Karpas-422 (cell line): ENCODE data around the gene TROAP. TPM values are rescaled to one million over a fixed set of nuclear protein-coding genes. Genes with fewer than 3 reads are reported as not detected.
"Not testable (repeated sequence)": the region's sequence is repeated elsewhere in the genome, so short reads cannot be mapped to it uniquely, and the experiment has no call there.

Experiments used
- DNase-seq: peaks from one replicate; pipeline ENCODE4 v3.0.0-alpha.2; 2015
- H2AFZ ChIP-seq: fragments of 200-600 bp; sonication (generic); 2 replicates; pipeline ENCODE4 v1.6.1; 2014; ENCODE audit warnings: antibody characterized with exemption, low read length, mixed read lengths
- H3K27ac ChIP-seq: fragments of 200-600 bp; sonication (generic); 2 replicates; pipeline ENCODE4 v1.5.1; 2014; ENCODE audit warnings: mild to moderate bottlenecking, low read length, moderate library complexity
- H3K27me3 ChIP-seq: fragments of 200-600 bp; sonication (generic); 2 replicates; pipeline ENCODE4 v1.6.1; 2014; ENCODE audit warnings: low read length, mixed read lengths
- H3K36me3 ChIP-seq: fragments of 200-600 bp; sonication (generic); 2 replicates; pipeline ENCODE4 v1.6.1; 2014; ENCODE audit warnings: low read length, mixed read lengths; ENCODE audit not compliant: insufficient read depth
- H3K4me1 ChIP-seq: fragments of 200-600 bp; sonication (generic); 2 replicates; pipeline ENCODE4 v1.6.1; 2014; ENCODE audit warnings: mild to moderate bottlenecking, low read length, mixed read lengths
- H3K4me2 ChIP-seq: fragments of 200-600 bp; sonication (generic); 2 replicates; pipeline ENCODE4 v1.6.1; 2014; ENCODE audit warnings: low read length, low read depth, mild to moderate bottlenecking; ENCODE audit not compliant: poor library complexity, severe bottlenecking
- H3K4me3 ChIP-seq: fragments of 200-600 bp; sonication (generic); 2 replicates; pipeline ENCODE4 v1.5.1; 2014; ENCODE audit warnings: mild to moderate bottlenecking, antibody characterized with exemption, low read length, mixed read lengths
- H3K79me2 ChIP-seq: fragments of 200-600 bp; sonication (generic); 2 replicates; pipeline ENCODE4 v1.6.1; 2014; ENCODE audit warnings: mild to moderate bottlenecking, low read length, mixed read lengths
- H3K9ac ChIP-seq: fragments of 200-600 bp; sonication (generic); 2 replicates; pipeline ENCODE4 v1.6.0; 2014; ENCODE audit warnings: low read length
- H3K9me2 ChIP-seq: fragments of 200-600 bp; sonication (generic), shearing (Covaris generic); replicated peaks from 2 replicates; pipeline ENCODE4 v1.6.0; 2014; ENCODE audit warnings: mild to moderate bottlenecking, low read length, moderate library complexity; ENCODE audit not compliant: insufficient read depth
- H3K9me3 ChIP-seq: fragments of 300-700, 200-600 bp; sonication (generic); 2 replicates; pipeline ENCODE4 v1.6.1; 2014; ENCODE audit warnings: low read length, mixed read lengths
- H4K20me1 ChIP-seq: fragments of 200-600 bp; sonication (generic); 2 replicates; pipeline ENCODE4 v1.6.1; 2014; ENCODE audit warnings: mild to moderate bottlenecking, antibody characterized with exemption, low read length, low read depth; ENCODE audit not compliant: insufficient read depth
- total RNA-seq: library from RNA; depleted of rRNA; stranded (reverse); fragments of >200 nt; shearing (Covaris generic); gene quantifications from 2 replicates; pipeline ENCODE4 v1.2.3, GENCODE V29; 2014; ENCODE audit warnings: low replicate concordance

Gene TROAP
- total RNA-seq, 1 experiment from 2014 or later, result 20.2 TPM

DNA sequence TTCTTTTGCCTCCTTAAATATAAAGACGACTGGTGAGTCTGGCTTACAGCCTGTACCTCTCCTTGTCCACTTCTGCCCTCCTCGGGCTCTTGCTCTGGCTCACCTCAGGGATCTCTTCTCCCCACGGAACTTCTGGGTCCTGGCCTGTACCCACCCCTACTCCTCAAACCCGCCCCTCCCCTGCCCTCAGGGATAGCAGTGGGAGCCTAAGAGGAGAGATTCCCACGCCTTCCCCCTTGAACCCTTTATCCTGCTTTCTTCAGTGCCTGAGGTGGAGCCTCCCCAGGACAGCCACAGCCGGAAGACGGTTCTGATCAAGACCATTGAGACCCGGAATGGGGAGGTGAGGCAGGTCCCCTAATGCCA lies 25.4 kb upstream of the TROAP start:
- no peaks in the 10 kb centered on the region for H3K27me3 ChIP-seq
- no peaks in the 10 kb centered on the region for H3K9me3 ChIP-seq
- H3K4me3 ChIP-seq, result peak overlapping the region; percentile 31; the same call in 1 of the 2 replicates
- H2AFZ ChIP-seq, result no peak overlapping the region
- no peak overlapping the region for H3K27ac ChIP-seq
- H4K20me1 ChIP-seq, result no peaks in the 10 kb centered on the region
- no peak overlapping the region for H3K9ac ChIP-seq
- H3K4me2 ChIP-seq, result peak overlapping the region; percentile 51
- H3K9me2 ChIP-seq, result no peaks in the 10 kb centered on the region
- no peaks in the 10 kb centered on the region for H3K79me2 ChIP-seq
- H3K36me3 ChIP-seq, result no peaks in the 10 kb centered on the region
- DNase-seq, result no peak
- H3K4me1 ChIP-seq, result peaks cover 16% of the 10 kb centered on the region

DNA sequence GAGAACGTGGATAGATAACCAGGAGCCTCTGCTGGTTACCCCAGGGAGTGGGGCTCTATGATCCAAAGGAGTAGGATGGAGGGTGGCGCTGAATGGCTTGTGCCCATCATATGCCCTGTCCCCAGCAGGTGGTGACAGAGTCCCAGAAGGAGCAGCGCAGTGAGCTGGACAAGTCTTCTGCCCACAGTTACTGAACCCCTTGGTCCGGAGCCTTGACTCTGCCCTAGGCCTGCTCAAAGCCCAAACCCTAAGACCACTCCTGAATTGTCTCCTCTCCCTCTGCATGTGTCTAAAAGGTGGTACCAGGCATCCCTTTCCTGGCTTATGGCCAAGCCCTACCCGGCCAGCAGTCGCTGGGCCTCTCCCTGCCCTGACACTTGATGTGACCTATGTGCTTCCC lies 24.9 kb upstream of the TROAP start:
- Histone ChIP-seq H3K79me2 (no peaks in the 10 kb centered on the region), H3K9me2 (no peaks in the 10 kb centered on the region), H3K4me1 (peaks cover 16% of the 10 kb centered on the region), H4K20me1 (no peaks in the 10 kb centered on the region), H2AFZ (no peak overlapping the region), H3K36me3 (no peaks in the 10 kb centered on the region), H3K27me3 (no peaks in the 10 kb centered on the region), H3K9ac (no peak overlapping the region), H3K4me2 (peak overlapping the region; percentile 51), H3K9me3 (no peaks in the 10 kb centered on the region), H3K4me3 (no peak overlapping the region), H3K27ac (no peak overlapping the region)
- DNase-seq, result no peak

DNA sequence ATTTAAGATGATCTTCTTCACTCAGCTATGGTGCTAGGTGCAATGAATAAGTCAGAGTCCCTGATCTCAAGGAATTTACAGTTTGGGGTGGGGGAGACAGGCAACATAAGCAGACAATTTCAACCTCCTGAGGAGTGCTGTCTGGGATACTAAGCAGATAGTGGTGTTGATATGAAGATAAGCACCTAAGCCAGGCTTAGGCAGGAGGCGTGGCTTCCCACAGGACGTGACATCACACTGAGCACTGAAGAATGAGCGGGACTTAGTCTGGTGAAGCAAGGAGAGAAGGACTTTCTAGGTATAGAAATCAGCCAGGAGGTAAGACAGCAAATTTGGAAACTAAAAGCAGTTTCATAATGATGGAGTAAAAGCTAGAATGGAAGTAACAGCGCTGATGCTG lies 21.3 kb upstream of the TROAP start:
- Histone ChIP-seq H3K4me2 (no peak overlapping the region), H3K27me3 (no peaks in the 10 kb centered on the region), H4K20me1 (no peaks in the 10 kb centered on the region), H3K79me2 (no peaks in the 10 kb centered on the region), H3K9ac (no peak overlapping the region), H3K36me3 (no peaks in the 10 kb centered on the region), H3K4me1 (peaks cover 14% of the 10 kb centered on the region), H3K9me2 (no peaks in the 10 kb centered on the region), H3K27ac (no peak overlapping the region), H2AFZ (peak overlapping the region; percentile 91; the same call in 1 of the 2 replicates), H3K4me3 (no peak overlapping the region), H3K9me3 (no peaks in the 10 kb centered on the region)
- peak; percentile 66 for DNase-seq

DNA sequence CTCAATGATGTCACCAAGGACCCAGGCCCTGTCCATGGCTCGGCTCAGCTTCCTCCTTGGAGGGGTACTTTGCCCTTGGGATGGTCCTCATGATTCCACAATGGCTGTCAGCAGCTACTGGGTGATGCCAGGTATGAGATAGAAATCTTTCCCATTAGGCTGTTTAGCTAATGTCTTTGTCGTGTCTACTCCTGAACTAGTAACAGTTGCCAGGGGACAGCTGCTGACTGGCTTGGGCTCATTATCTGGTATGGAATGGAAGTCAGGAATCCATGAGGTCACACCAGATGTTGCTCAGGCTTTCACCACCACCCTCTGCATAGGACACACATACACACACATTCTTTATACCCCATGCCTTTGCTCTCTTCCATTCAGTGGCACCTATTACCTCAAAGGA lies 18.9 kb upstream of the TROAP start:
- H3K4me2 ChIP-seq, result no peak overlapping the region
- H3K27ac ChIP-seq, result no peak overlapping the region
- H3K9me2 ChIP-seq, result no peaks in the 10 kb centered on the region
- H3K4me3 ChIP-seq, result no peak overlapping the region
- H3K36me3 ChIP-seq, result no peaks in the 10 kb centered on the region
- no peaks in the 10 kb centered on the region for H3K9me3 ChIP-seq
- H3K79me2 ChIP-seq, result no peaks in the 10 kb centered on the region
- H2AFZ ChIP-seq, result no peak overlapping the region; the same call in 1 of the 2 replicates
- peaks cover 4% of the 10 kb centered on the region; the same call in 1 of the 2 replicates for H3K4me1 ChIP-seq
- H4K20me1 ChIP-seq, result no peaks in the 10 kb centered on the region
- DNase-seq, result no peak
- H3K27me3 ChIP-seq, result no peaks in the 10 kb centered on the region
- no peak overlapping the region for H3K9ac ChIP-seq

DNA sequence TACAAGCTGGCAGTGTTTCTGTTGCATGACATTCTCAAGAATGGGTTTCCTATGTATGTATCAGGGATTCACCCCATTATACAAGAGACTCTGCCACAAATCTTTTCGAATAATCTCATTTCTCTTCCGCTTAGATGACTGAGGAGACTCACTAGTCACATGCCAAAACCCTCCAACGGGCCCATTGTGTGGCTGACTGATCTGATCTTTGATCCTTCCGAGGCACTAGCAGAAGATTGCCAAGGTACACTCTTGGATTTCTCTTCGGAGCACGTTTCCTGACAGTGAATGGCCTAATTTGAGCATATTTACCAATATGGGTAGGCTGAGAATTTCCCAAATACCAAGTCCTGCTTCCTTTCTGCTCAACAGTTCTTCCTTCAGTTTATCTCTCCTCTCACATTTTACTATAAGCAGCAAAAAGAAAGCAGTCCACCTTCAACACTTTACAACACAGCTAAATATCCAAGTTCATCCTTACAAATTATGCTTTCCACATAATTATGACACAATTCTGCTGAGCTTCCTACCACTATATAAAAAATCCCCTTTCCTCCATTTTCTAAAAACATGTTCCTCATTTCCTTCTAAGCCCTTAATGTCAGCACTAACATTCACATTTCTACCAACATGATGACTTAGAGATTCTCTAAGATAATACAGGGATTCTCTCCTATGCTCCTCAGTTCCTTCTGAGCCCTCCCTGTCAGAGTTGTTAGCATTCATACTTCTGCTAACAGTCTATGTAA lies 17.1 kb upstream of the TROAP start:
- Histone ChIP-seq H3K9ac (no peak overlapping the region), H3K9me2 (no peaks in the 10 kb centered on the region), H3K36me3 (no peaks in the 10 kb centered on the region), H4K20me1 (no peaks in the 10 kb centered on the region), H3K4me1 (peaks cover 4% of the 10 kb centered on the region; the same call in 1 of the 2 replicates), H3K27ac (no peak overlapping the region), H3K9me3 (no peaks in the 10 kb centered on the region), H3K27me3 (no peaks in the 10 kb centered on the region), H3K79me2 (no peaks in the 10 kb centered on the region), H3K4me2 (no peak overlapping the region), H3K4me3 (no peak overlapping the region), H2AFZ (peak overlapping the region; percentile 26; the same call in 1 of the 2 replicates)
- no peak for DNase-seq

DNA sequence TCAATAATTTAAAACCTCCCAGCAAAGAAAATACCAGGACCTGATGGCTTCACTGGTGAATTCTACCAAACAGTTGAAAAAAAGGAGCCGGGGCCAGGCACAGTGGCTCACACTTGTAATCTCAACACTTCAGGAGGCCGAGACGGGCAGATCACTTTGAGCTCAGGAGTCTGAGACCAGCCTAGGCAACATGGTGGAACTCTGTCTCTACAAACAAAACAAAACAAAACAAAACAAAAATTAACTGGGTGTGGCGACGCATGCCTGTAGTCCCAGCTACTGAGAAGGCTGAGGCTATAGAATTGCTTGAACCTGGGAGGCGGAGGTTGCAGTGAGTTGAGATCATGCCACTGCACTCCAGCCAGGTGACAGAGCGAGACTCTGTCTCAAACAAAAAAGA lies 13.7 kb upstream of the TROAP start:
- H3K9me3 ChIP-seq, result no peaks in the 10 kb centered on the region
- no peak overlapping the region for H2AFZ ChIP-seq
- no peaks in the 10 kb centered on the region for H3K9me2 ChIP-seq
- no peak overlapping the region for H3K4me3 ChIP-seq
- H3K4me2 ChIP-seq, result no peak overlapping the region
- no peaks in the 10 kb centered on the region for H3K79me2 ChIP-seq
- H3K27me3 ChIP-seq, result no peaks in the 10 kb centered on the region
- DNase-seq, result no peak
- H3K9ac ChIP-seq, result no peak overlapping the region
- no peaks in the 10 kb centered on the region for H3K4me1 ChIP-seq
- H3K27ac ChIP-seq, result no peak overlapping the region
- no peaks in the 10 kb centered on the region for H3K36me3 ChIP-seq
- H4K20me1 ChIP-seq, result no peaks in the 10 kb centered on the region

DNA sequence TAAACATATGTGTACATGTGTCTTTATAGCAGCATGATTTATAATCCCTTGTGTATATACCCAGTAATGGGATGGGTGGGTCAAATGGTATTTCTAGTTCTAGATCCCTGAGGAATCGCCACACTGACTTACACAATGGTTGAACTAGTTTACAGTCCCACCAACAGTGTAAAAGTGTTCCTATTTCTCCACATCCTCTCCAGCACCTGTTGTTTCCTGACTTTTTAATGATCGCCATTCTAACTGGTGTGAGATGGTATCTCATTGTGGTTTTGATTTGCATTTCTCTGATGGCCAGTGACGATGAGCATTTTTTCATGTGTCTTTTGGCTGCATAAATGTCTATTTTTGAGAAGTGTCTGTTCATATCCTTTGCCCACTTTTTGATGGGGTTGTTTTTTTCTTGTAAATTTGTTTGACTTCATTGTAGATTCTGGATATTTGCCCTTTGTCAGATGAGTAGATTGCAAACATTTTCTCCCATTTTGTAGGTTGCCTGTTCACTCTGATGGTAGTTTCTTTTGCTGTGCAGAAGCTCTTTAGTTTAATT lies 12.5 kb upstream of the TROAP start:
- H3K27me3 ChIP-seq, H3K4me2 ChIP-seq, H3K79me2 ChIP-seq, H3K36me3 ChIP-seq, H4K20me1 ChIP-seq, H3K9me3 ChIP-seq, H3K4me3 ChIP-seq, H2AFZ ChIP-seq, DNase-seq, H3K27ac ChIP-seq, H3K4me1 ChIP-seq, H3K9ac ChIP-seq, H3K9me2 ChIP-seq: not testable (repeated sequence)

DNA sequence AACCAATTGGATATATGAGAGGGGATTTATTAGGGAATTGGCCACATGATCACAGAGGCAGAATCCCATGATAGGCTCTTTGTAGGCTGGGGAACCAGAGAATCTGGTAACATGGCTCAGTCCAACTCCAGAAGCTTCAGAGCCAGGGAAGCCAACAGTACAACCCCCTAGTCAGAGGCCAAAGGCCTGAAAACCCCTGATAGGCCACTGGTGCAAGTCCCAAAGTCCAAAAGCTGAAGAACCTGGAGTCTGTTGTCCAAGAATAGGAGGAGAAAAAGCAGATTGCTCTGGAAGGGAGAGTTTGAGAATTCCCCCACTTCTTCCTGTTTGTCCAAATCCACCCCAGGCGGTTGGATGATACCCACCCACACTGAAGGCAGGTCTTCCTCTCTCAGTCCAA lies 8.2 kb upstream of the TROAP start:
- H3K4me2 ChIP-seq, result no peak overlapping the region
- H4K20me1 ChIP-seq, result no peaks in the 10 kb centered on the region
- H3K36me3 ChIP-seq, result no peaks in the 10 kb centered on the region
- H3K9me3 ChIP-seq, result no peaks in the 10 kb centered on the region
- H3K4me1 ChIP-seq, result no peaks in the 10 kb centered on the region
- no peak overlapping the region for H3K4me3 ChIP-seq
- H2AFZ ChIP-seq, result no peak overlapping the region
- H3K9ac ChIP-seq, result no peak overlapping the region
- no peaks in the 10 kb centered on the region for H3K9me2 ChIP-seq
- H3K79me2 ChIP-seq, result no peaks in the 10 kb centered on the region
- H3K27ac ChIP-seq, result no peak overlapping the region
- DNase-seq, result no peak
- no peaks in the 10 kb centered on the region for H3K27me3 ChIP-seq
